Measurements from ENCODE around the gene HOPX. TPM values are rescaled to one million over a fixed set of nuclear protein-coding genes. Genes with fewer than 3 reads are reported as not detected.
"Not testable (repeated sequence)": the region's sequence is repeated elsewhere in the genome, so short reads cannot be mapped to it uniquely, and the experiment has no call there.

HOPX gene
- total and polyA plus RNA-seq, 7 experiments from 2014 or later = 0.64 to 46.3 (median 5.5) TPM

- H3K27ac Mint-ChIP-seq = no peak overlapping the region
- H3K27me3 Mint-ChIP-seq = peaks cover 0 to 32% (median 0%) of the 10 kb centered on the region in 5 donors
- POLR2A ChIA-PET = no interaction called here
- intact Hi-C loops (cut with micrococcal nuclease) = no loop called here
- H3K4me3 ChIP-seq (ENCODE audit: low read length) = no peak overlapping the region
- no peaks in the 10 kb centered on the region for H3K4me1 ChIP-seq (ENCODE audit: control insufficient read depth in 2 of 2, insufficient read depth in 2 of 2, low read length in 2 of 2)
- no peaks in the 10 kb centered on the region for H3K4me1 Mint-ChIP-seq
- no peak overlapping the region for H3K27ac ChIP-seq (ENCODE audit: low read depth, low read length)
- H3K9me3 Mint-ChIP-seq = peaks cover 0 to 13% (median 0%) of the 10 kb centered on the region in 11 donors
- no peaks in the 10 kb centered on the region for H3K36me3 ChIP-seq (ENCODE audit: control insufficient read depth in 2 of 3, insufficient read depth in 3 of 3, low read length in 3 of 3)
- H3K27me3 ChIP-seq (ENCODE audit: control insufficient read depth in 2 of 2, insufficient read depth in 2 of 2, low read length in 2 of 2) = no peaks in the 10 kb centered on the region
- H3K9me3 ChIP-seq (ENCODE audit: control insufficient read depth in 2 of 3, low read length in 3 of 3) = no peaks in the 10 kb centered on the region
- no peak overlapping the region for H3K4me3 Mint-ChIP-seq
- peaks cover 0 to 5% (median 0%) of the 10 kb centered on the region in 5 donors for H3K36me3 Mint-ChIP-seq
- CTCF ChIA-PET = no interaction called here
- no peak for ATAC-seq
- no peak for DNase-seq
These were observed 74.7 kb downstream of the HOPX start for GRCh38 chr4:56606385-56606784.

DNA sequence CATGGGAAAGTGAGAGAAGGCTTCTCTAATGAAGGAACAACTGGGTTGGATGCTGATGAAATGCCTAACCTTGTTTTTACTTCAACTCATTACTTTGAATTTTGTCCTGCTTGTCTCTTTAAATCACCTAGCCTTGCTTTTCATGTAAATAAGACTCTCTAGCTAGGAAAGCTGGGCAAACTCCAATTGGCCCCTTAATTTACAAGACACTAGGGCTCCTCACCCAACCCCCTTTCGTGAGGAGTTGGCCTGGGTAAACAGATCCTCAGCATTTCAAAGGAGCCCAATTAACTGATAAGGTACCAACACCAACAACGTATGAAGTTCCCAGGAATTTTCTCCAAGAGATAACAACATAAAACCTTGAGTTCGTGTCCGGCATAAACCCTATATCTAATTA is 75.6 kb downstream of the HOPX start:
- H3K36me3 ChIP-seq (ENCODE audit: control insufficient read depth in 2 of 3, insufficient read depth in 3 of 3, low read length in 3 of 3); ATAC-seq; H3K27ac Mint-ChIP-seq; CTCF ChIA-PET; DNase-seq; H3K27me3 ChIP-seq (ENCODE audit: control insufficient read depth in 2 of 2, insufficient read depth in 2 of 2, low read length in 2 of 2); POLR2A ChIA-PET; intact Hi-C loops (cut with micrococcal nuclease); H3K36me3 Mint-ChIP-seq; H3K9me3 ChIP-seq (ENCODE audit: control insufficient read depth in 2 of 3, low read length in 3 of 3); H3K4me1 Mint-ChIP-seq; H3K27ac ChIP-seq (ENCODE audit: low read depth, low read length); H3K4me1 ChIP-seq (ENCODE audit: control insufficient read depth in 2 of 2, insufficient read depth in 2 of 2, low read length in 2 of 2); H3K4me3 Mint-ChIP-seq; H3K4me3 ChIP-seq (ENCODE audit: low read length): not testable (repeated sequence)
- Mint-ChIP-seq H3K9me3 (peaks cover 0 to 11% (median 0%) of the 10 kb centered on the region in 11 donors), H3K27me3 (peaks cover 0 to 23% (median 0%) of the 10 kb centered on the region in 5 donors)

DNA sequence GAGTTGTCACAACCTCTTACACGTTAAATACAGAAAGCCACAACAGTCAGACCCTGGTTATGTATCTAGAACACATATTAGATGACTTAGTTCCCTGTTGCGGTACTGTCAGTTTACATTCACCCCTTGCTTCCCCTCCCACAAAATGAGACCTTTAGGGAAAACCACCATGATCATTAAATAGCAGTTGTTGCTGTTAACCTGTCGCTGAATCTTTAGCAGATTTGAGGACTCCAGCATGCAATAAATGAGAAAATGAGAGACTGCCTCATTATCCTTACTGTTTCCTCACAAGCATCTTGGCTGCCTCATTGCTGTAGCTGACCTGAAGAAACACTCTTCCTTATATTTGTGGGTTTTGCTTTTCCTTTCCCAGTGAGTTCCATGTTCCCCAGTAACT is 77.8 kb downstream of the HOPX start:
- POLR2A ChIA-PET = interaction anchor here (0.6 kb wide), 1 partner anchor 210 kb away, joined by 4 read pairs; no protein-coding TSS in a partner anchor
- H3K27ac ChIP-seq (ENCODE audit: low read depth, low read length) = no peak overlapping the region
- intact Hi-C loops (cut with micrococcal nuclease) = no loop called here
- CTCF ChIA-PET = no interaction called here
- Mint-ChIP-seq H3K27me3 (peaks cover 0 to 18% (median 0%) of the 10 kb centered on the region in 5 donors), H3K9me3 (peaks cover 0 to 10% (median 2%) of the 10 kb centered on the region in 11 donors), H3K4me3 (no peak overlapping the region), H3K4me1 (no peaks in the 10 kb centered on the region), H3K36me3 (peaks cover 0 to 9% (median 4%) of the 10 kb centered on the region in 5 donors), H3K27ac (no peak overlapping the region)
- no peak overlapping the region for H3K4me3 ChIP-seq (ENCODE audit: low read length)
- no peaks in the 10 kb centered on the region for H3K36me3 ChIP-seq (ENCODE audit: control insufficient read depth in 2 of 3, insufficient read depth in 3 of 3, low read length in 3 of 3)
- H3K4me1 ChIP-seq (ENCODE audit: control insufficient read depth in 2 of 2, insufficient read depth in 2 of 2, low read length in 2 of 2) = no peaks in the 10 kb centered on the region
- no peak for DNase-seq
- ATAC-seq = no peak
- no peaks in the 10 kb centered on the region for H3K27me3 ChIP-seq (ENCODE audit: control insufficient read depth in 2 of 2, insufficient read depth in 2 of 2, low read length in 2 of 2)
- H3K9me3 ChIP-seq (ENCODE audit: control insufficient read depth in 2 of 3, low read length in 3 of 3) = no peaks in the 10 kb centered on the region

Other genes starting within 250 kb of the HOPX start
- gene PPAT, start 245.7 kb downstream of the HOPX start, total RNA-seq = 10 to 100 TPM in 3 of 5 experiments, 1 to 10 TPM in 2; 7.7 to 30.7 (median 15.3) TPM
- 10 to 100 TPM; 10.4 to 16.5 TPM for gene PPAT, start 245.7 kb downstream of the HOPX start, polyA plus RNA-seq
- gene PAICS, start 245.0 kb downstream of the HOPX start, total RNA-seq = 100 to 1,000 TPM in 1 of 5 experiments, 10 to 100 TPM in 4; 25.5 to 157 (median 26.8) TPM
- gene PAICS, start 245.0 kb downstream of the HOPX start, polyA plus RNA-seq = 10 to 100 TPM; 36.8 to 48.0 TPM
- 100 to 1,000 TPM in 4 of 5 experiments, 10 to 100 TPM in 1; 98.4 to 145 (median 109) TPM for gene SRP72, start 213.7 kb downstream of the HOPX start, total RNA-seq
- 100 to 1,000 TPM; 143 to 174 TPM for gene SRP72, start 213.7 kb downstream of the HOPX start, polyA plus RNA-seq
- under 1 TPM in 2 of 5 experiments, not detected in 3; 0.19 to 0.43 TPM for gene ARL9, start 175.5 kb downstream of the HOPX start, total RNA-seq
- gene ARL9, start 175.5 kb downstream of the HOPX start, polyA plus RNA-seq = not detected
- 1 to 10 TPM in 4 of 5 experiments, under 1 TPM in 1; 0.99 to 5.8 (median 4.4) TPM for gene SPINK2, start 140.4 kb upstream of the HOPX start, total RNA-seq
- 10 to 100 TPM; 15.3 to 32.8 TPM for gene SPINK2, start 140.4 kb upstream of the HOPX start, polyA plus RNA-seq
- gene REST, start 226.6 kb upstream of the HOPX start, total RNA-seq = 10 to 100 TPM; 55.7 to 86.4 (median 72.8) TPM
- 100 to 1,000 TPM; 174 to 203 TPM for gene REST, start 226.6 kb upstream of the HOPX start, polyA plus RNA-seq

Measured in naive thymus-derived CD4-positive, alpha-beta T cell (primary cell).